Upper lobe of left lung (tissue), 6 donors: ENCODE measurements around the gene MAZ. TPM values are rescaled to one million over a fixed set of nuclear protein-coding genes. Genes with fewer than 3 reads are reported as not detected.
A peak's percentile ranks its signal among the peaks of the same experiment; 100 is the strongest.

Experiments used
- ATAC-seq, 2 donors: fragments of 200-7000 bp; cut with Tn5 transposase; one replicate each; pipeline ENCODE4 v1.9.1; 2022; ENCODE audit warnings: mild to moderate bottlenecking in 2 of 2, moderate library complexity in 2 of 2; ENCODE audit not compliant: low FRiP score in 2 of 2
- DNase-seq, 2 donors: peaks; one replicate each; pipeline ENCODE4 v3.0.0-alpha.2; 2019 to 2020
- H3K27ac ChIP-seq, 4 donors: fragments of 200-600 bp; sonication (generic); one replicate each; pipeline ENCODE4 v1.5.1; 2016 to 2019
- H3K27me3 ChIP-seq, 4 donors: fragments of 200-600 bp; sonication (generic); one replicate each; pipeline ENCODE4 v1.5.1; 2017 to 2019
- H3K36me3 ChIP-seq, 4 donors: fragments of 200-600 bp; sonication (generic); one replicate each; pipeline ENCODE4 v1.5.1; 2016 to 2019
- H3K4me1 ChIP-seq, 4 donors: fragments of 200-600 bp; sonication (generic); one replicate each; pipeline ENCODE4 v1.5.1; 2018 to 2019
- H3K4me3 ChIP-seq, 4 donors: fragments of 200-600 bp; sonication (generic); one replicate each; pipeline ENCODE4 v1.5.1; 2017 to 2019; ENCODE audit warnings: mild to moderate bottlenecking in 2 of 4, moderate library complexity in 1 of 4
- H3K9me3 ChIP-seq, 4 donors: fragments of 200-600 bp; sonication (generic); one replicate each; pipeline ENCODE4 v1.5.1; 2018 to 2019
- EP300 ChIP-seq, 4 donors: sonication (generic); formaldehyde crosslinking; IDR thresholded peaks; one replicate each; pipeline ENCODE4 v1.5.1; 2017; ENCODE audit warnings: antibody characterized with exemption in 4 of 4, control low read depth in 2 of 4
- POLR2A ChIP-seq, 4 donors: fragments of 450-650 bp; IDR thresholded peaks; one replicate each; pipeline ENCODE4 v1.5.1; 2016 to 2017; ENCODE audit warnings: antibody characterized with exemption in 4 of 4, mild to moderate bottlenecking in 2 of 4
- POLR2AphosphoS5 ChIP-seq, 2 donors: sonication (generic); formaldehyde crosslinking; IDR thresholded peaks; one replicate each; pipeline ENCODE4 v1.5.1; 2017; ENCODE audit warnings: antibody characterized with exemption in 2 of 2
- WGBS, 2 donors: methylation state at CpG; one replicate each; pipeline ENCODE4 v1.1.5; 2017 to 2018; 5-methylcytosine and 5-hydroxymethylcytosine counted together
- total RNA-seq, 6 donors: library from RNA; depleted of rRNA in 4 of 6; stranded (reverse); fragments of >200 nt in 4 of 6; gene quantifications; one replicate each; pipeline versions ENCODE4 v1.1.0 to v1.2.1, GENCODE V29; 2016 to 2021
- TF ChIP-seq, protein P1 (sequence below), 6 experiments: fragments of 450-650 bp in 4 of 6; fragments of 200-600 bp in 2 of 6; sonication (generic) in 2 of 6; IDR thresholded peaks; one replicate each; pipeline ENCODE4 v1.5.1; 2016 to 2019; ENCODE audit warnings: antibody characterized with exemption in 6 of 6
- donor health status: DM: no; HTN: no; CAD: no; lungs with moderate emphysema.
- donor health status: DM: no; HTN: yes; CAD: no; lungs with severe emphysema.

MAZ gene
- total RNA-seq, 6 donors from 2014 or later, result 83.7 to 232 (median 165) TPM

GRCh38 chr16:29761882-29762281 is 44.4 kb upstream of the MAZ start:
- H3K36me3 ChIP-seq, result no peaks in the 10 kb centered on the region
- DNase-seq (no peak), ATAC-seq (no peak)
- WGBS, 2 donors, result 78 to 87% methylated on average over 6 of the region's 6 CpGs
- peaks cover 0 to 19% (median 8%) of the 10 kb centered on the region in 4 donors for H3K4me1 ChIP-seq
- no peak overlapping the region for H3K27ac ChIP-seq
- no peak for TF ChIP-seq POLR2A (IDR thresholded peaks at IDR 0.05)
- TF ChIP-seq, protein P1, sequence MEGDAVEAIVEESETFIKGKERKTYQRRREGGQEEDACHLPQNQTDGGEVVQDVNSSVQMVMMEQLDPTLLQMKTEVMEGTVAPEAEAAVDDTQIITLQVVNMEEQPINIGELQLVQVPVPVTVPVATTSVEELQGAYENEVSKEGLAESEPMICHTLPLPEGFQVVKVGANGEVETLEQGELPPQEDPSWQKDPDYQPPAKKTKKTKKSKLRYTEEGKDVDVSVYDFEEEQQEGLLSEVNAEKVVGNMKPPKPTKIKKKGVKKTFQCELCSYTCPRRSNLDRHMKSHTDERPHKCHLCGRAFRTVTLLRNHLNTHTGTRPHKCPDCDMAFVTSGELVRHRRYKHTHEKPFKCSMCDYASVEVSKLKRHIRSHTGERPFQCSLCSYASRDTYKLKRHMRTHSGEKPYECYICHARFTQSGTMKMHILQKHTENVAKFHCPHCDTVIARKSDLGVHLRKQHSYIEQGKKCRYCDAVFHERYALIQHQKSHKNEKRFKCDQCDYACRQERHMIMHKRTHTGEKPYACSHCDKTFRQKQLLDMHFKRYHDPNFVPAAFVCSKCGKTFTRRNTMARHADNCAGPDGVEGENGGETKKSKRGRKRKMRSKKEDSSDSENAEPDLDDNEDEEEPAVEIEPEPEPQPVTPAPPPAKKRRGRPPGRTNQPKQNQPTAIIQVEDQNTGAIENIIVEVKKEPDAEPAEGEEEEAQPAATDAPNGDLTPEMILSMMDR (IDR thresholded peaks at IDR 0.05), result no peak
- TF ChIP-seq EP300 (IDR thresholded peaks at IDR 0.05), result no peak
- no peak for TF ChIP-seq POLR2AphosphoS5 (IDR thresholded peaks at IDR 0.05)
- no peaks in the 10 kb centered on the region for H3K9me3 ChIP-seq
- no peaks in the 10 kb centered on the region for H3K27me3 ChIP-seq
- no peak overlapping the region for H3K4me3 ChIP-seq

GRCh38 chr16:29763326-29763725 is 43.0 kb upstream of the MAZ start:
- Histone ChIP-seq H3K4me3 (no peak overlapping the region), H3K36me3 (no peaks in the 10 kb centered on the region), H3K27me3 (no peaks in the 10 kb centered on the region), H3K27ac (no peak overlapping the region), H3K9me3 (no peaks in the 10 kb centered on the region), H3K4me1 (peaks cover 0 to 7% (median 0%) of the 10 kb centered on the region in 4 donors)
- 79 to 84% methylated on average over 6 of the region's 6 CpGs for WGBS, 2 donors
- DNase-seq (no peak), ATAC-seq (no peak)
- TF ChIP-seq POLR2AphosphoS5 (IDR thresholded peaks at IDR 0.05) (no peak), EP300 (IDR thresholded peaks at IDR 0.05) (no peak), POLR2A (IDR thresholded peaks at IDR 0.05) (no peak)
- TF ChIP-seq, protein P1 (IDR thresholded peaks at IDR 0.05), result no peak

DNA sequence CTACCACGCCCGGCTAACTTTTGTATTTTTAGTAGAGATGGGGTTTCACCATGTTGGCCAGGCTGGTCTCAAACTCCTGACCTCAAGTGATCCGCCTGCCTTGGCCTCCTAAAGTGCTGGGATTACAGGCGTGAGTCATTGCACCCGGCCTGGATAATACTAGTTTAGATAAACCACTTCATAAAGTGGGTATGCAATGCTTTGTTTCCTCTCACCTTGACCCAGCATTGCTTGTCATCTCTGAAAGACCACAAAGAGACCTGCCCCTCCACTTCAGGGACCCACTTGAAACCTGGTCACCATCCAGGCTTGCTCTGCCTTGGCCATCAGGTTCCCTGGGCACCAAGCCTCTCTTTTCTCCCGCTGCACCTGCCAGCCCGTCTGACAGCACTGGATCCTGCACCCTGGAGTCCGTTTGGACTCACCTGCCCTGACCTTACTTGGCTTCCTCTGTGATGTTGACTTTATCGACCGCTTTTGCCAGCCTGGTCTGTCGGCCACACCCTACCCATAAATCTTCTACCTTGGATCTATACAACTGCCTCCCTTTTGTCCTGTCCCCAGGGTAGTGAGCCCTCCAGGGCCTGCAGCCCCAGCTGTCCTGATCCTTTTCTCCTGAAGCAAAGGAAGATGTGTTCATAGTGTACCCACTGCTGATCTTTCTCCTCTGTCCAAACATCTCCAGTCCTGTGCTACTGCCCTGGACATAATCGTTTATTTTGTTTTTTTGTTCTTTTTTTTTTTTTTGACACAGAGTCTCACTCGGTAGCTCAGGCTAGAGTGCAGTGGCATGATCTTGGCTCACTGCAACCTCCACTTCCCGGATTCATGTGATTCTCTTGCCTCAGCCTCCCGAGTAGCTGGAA is 40.9 kb upstream of the MAZ start:
- Histone ChIP-seq H3K4me3 (no peak overlapping the region), H3K4me1 (peaks cover 0 to 4% (median 0%) of the 10 kb centered on the region in 4 donors), H3K9me3 (no peaks in the 10 kb centered on the region), H3K27ac (peak overlapping the region in 2 of 4 donors; percentile 13 to 30), H3K36me3 (no peaks in the 10 kb centered on the region), H3K27me3 (no peaks in the 10 kb centered on the region)
- TF ChIP-seq POLR2A (IDR thresholded peaks at IDR 0.05) (peak in 1 of 4 donors; percentile 12), EP300 (IDR thresholded peaks at IDR 0.05) (peak in 1 of 4 donors; percentile 7), POLR2AphosphoS5 (IDR thresholded peaks at IDR 0.05) (peak in 1 of 2 donors; percentile 13)
- TF ChIP-seq, protein P1 (IDR thresholded peaks at IDR 0.05), result no peak
- DNase-seq (peak in 1 of 2 donors; percentile 91), ATAC-seq (peak; percentile 39 to 87)
- 67 to 68% methylated on average over 15 of the region's 15 CpGs for WGBS, 2 donors

- Histone ChIP-seq H3K36me3 (no peaks in the 10 kb centered on the region), H3K27me3 (no peaks in the 10 kb centered on the region), H3K4me3 (no peak overlapping the region), H3K27ac (no peak overlapping the region), H3K4me1 (peaks cover 0 to 4% (median 0%) of the 10 kb centered on the region in 4 donors), H3K9me3 (no peaks in the 10 kb centered on the region)
- WGBS, 2 donors, result 74 to 77% methylated on average over 3 of the region's 3 CpGs
- TF ChIP-seq EP300 (IDR thresholded peaks at IDR 0.05) (no peak), POLR2A (IDR thresholded peaks at IDR 0.05) (no peak), POLR2AphosphoS5 (IDR thresholded peaks at IDR 0.05) (no peak)
- TF ChIP-seq, protein P1 (IDR thresholded peaks at IDR 0.05), result no peak
- ATAC-seq (no peak), DNase-seq (no peak)
Measured at GRCh38 chr16:29766571-29766970, 39.8 kb upstream of the MAZ start.
